DLD1 (cell line): Measurements from ENCODE around the gene ARSB.
"Not testable (repeated sequence)": the region's sequence is repeated elsewhere in the genome, so short reads cannot be mapped to it uniquely, and the experiment has no call there.

ENCODE experiments used
- in situ Hi-C: cut with HindIII; loops from 2 replicates; pipeline ENCODE4 v1.10.0; 2017; ENCODE audit warnings: low sequenced_read_pairs

Gene ARSB

DNA sequence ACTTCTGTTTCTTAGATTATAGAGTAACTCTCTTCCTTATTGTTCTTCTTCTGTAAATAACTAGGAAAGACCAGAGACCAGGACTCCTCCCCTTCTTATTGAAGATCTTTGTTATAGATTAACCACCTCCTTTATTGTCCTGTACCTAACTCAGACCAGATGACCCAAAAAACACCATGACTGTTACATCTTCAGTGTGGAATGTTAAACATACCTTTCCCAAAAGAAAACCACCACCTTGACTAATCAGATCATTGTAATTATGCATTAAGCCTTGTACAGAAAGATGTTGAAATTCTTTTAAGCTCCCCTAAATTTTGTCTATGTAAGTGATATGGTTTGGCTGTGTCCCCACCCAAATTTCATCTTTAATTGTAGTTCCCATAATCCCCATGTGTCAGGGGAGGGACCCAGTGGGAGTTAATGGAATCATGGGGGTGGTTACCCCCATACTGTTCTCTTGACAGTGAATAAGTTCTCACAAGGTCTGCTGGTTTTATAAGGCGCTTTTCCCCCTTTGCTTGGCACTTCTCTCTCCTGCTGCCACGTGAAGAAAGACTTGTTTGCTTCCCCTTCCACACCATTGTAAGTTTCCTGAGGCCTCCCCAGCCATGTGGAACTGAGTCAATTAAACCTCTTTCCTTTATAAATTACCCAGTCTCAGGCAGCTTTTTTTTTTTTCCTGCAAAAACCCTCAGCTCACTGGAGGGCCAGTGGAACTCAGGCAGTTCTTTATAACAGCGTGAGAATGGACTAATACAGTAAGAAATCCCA is 26.3 kb downstream of the ARSB start:
- in situ Hi-C loops = no loop called here

DNA sequence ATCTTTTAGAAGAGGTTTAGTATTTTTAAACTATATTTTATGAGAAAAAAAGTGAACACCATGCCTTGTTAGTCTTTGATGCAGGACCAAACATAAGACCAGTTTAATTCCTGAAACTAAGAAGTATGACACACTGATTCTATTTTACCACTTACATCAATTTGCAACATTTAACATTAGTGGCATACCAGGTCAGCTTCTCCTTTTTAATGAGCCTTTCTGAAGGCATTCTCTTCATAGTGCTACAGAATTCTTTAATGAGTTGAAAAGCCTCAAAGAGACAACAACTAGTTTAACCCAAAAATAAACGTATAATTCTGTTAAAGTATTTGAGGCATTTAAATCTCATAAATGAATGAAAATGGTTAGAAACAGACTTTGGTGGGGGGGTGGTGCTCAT is 28.2 kb downstream of the ARSB start:
- in situ Hi-C loops = no loop called here

DNA sequence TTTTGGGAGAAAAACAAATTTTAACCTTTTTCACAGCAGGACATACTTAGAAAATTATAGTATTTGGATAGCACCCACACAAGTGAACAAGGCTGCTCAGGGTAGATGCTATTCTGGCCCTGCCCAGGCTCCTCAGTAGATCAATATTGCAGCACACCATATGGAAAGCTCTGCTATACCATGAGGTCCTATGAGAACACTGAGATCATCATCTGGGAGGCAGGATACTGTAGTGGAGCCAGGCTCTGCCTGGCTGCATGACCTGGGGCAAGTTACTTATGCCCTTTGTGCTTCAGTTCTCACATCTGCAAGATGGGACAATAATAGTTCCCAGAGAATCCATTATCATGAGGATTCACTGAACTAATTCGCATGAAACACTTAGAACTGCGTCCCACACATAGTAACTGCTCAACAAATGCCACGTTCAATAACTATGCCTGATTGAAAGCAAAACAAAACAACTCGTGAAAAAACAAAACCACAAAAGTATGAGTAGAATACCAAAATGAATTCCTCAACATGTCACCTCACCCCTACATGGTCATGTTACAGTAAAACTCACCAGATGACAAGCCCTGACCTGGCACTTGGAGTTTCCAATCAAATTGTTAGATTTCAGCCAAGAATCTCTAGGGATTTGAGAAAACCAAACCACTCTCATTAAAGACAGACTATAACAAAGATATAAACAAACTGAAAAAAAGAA is 31.9 kb downstream of the ARSB start:
- in situ Hi-C loops = no loop called here

DNA sequence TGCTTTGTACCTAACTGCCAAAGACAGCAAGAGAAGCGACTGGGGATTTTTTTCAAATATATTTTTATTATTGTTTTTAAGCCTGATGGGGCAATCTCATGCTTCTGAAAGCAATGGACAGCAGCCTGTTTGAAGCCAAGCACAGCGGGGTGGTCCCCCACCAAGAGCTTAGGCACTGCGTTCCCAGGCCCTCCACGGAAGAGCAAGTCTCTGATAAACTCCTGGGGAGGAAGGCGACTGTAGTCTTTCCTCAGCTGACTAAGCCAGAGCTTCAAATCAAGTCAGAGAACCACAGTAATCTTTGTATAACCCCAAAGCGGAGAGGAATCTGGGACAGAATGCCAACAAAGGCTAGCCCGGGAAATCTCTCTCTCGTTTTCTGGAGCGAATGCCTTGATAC is 54.4 kb downstream of the ARSB start:
- in situ Hi-C loops = no loop called here

DNA sequence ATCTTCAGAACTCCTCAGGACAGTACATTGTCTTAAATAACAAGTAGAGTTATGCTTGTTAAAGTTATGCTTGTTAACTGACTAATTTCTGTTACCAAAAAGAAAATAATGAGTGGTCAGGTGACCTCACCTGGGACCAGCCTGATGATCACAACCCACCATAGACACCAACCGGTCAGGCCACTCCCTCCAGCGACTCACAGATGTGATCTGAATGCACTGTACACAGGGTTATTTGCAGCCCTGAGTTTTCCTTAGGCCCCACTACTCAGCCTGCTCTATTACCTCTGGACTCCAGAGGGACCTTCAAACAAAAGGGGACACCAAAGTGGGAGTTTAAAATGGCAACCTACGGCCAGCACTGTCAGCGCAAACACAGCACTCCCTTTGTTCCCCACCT is 55.3 kb downstream of the ARSB start:
- in situ Hi-C loops = no loop called here

DNA sequence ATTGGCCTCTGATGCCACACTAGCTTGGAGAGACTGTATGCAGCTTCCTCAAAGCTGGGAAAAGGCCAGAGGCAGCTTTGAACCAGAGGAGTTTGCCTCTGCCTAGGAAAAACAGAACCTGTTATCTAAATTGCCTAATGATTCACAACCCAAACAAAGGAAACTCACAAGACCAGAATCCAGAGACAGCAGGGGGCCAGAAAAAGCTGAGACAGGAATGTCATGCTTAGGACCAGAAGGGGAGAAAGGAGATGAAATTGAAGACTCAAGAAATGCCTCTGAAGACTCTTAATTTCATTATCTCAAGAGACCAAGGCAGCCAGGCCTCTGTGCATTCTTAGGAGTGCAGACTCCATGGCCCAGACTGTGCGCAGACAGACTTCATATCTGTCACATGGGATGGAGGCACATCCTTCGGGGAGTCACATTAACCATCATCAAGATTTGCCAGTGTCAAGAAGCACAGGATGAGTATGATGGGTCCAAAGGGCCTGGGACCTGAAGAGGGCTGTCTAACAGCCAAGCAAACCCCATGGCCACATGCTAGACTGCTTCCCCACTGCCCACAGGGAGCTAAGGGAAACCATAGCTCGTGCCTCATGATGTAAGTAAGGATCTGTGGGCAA is 57.3 kb downstream of the ARSB start:
- in situ Hi-C loops = no loop called here

DNA sequence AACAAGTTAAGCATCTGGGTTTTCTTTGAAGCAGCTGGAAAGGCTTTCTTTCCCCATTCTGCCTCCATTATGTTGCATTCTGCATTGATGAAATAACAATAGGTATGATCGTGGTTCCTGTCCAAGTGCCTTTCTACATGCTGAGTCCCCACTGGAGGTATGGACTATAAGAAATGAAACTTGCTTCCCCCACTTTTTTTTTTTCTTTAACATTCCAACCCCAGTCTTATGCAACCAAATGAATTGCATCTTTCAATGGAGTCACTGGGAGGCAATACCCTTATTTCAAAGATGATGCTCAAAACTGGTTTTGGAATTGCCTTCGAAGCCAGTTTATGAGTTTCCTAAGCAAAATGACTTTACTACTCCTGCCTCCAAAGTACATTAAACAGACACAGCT is 58.9 kb downstream of the ARSB start:
- in situ Hi-C loops = no loop called here

DNA sequence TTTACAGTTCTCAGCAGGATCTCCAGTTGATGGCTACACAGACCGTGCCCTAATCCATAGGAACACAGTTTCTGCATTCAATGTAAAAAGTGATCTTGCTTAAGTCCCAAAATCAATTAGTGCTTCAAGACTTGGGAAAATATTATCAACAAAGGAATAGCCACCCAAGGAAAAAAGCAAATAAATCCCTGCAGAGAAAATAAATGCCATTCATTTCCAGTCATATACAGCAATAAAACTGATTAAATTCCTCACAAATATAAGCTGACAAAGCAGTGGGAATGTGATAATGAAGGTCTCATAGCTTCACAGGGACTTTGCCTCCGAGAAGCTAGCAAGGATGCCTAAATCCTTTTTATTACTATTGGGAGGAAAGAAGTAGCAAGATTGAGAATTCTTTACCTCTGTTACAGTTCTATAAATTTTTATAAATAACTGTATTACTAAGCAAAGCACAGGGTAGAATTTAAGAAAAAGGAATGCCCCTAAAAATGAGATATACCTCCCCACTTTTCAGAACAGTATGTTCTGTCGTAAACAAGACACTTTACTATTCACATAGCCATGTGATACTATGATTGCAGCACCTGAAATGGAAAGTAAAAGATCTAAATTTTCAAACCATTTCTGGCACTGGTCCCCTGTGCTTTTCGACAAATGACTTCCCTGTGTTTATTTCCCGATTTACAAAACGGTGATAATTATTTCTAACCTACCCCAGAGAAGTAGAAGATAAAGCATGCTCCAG is 59.8 kb downstream of the ARSB start:
- in situ Hi-C loops = no loop called here

DNA sequence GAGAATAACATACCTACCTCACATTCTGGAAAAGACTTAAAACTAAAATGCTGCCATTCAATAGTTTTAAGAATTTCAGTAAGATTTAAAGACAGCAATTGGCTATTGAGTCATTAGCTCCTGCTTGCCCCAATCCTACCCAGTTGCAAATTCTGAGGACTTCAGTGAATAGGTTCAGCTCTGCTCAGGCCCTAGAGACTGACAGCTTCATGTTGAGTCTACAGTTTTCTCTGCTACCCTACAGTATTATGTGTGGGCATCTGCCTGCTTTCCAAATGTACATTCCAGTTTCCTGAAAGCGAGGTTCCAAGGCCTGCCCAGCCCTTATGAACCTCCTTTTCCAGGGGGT is 61.5 kb downstream of the ARSB start:
- in situ Hi-C loops = no loop called here

DNA sequence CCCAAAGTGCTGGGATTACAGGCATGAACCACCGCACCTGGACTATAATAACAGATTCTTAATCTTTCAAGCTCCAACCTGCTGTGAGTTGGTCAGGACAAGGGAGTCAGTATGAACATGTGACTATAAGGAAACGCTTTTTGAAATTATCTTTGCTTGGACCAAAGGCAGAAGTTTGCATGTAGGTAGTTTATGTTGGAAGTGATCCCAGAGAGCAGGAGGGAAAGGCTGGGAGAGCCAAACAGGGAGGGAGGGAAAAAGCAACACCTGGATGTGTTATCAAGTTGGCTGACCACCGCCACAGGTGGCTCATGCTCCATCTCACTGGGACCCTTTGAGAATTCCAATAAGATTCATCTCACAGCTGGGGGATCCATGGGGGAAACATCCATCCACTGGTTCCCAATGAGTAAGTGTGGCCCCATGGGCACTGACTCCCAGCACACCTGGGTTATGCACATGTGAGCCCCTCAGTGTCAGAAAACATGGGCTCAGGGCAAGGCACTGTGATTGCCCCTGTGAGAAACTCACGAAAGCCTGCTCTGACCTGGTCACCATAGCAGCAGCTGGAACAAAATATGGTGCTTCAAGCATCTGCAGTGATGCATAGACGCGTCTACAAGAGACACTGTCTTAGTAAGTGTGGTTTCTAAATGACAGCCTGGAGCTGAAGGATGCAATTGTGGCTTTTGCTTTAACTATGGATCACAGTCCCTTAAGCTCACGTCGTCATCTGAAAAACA is 62.1 kb downstream of the ARSB start:
- in situ Hi-C loops = no loop called here

DNA sequence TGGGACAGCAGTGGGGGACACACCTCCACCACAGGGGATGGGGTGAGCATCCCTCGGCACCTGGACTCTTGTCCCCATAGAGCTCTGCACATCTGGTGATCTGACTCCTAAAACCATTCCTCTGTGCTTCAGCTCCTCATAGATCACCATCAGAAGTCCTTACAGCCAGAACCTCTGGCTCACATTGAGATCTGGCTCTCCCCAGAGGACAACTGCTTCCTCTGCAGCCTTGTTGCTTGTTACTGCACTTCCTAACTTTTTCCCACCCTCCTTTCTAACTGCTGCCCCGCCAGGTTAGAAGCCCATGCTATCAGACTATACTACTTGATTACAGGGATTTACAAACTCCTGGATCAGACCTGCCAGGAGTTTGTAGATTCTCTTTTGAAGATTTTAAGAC is 64.5 kb downstream of the ARSB start:
- in situ Hi-C loops = no loop called here

DNA sequence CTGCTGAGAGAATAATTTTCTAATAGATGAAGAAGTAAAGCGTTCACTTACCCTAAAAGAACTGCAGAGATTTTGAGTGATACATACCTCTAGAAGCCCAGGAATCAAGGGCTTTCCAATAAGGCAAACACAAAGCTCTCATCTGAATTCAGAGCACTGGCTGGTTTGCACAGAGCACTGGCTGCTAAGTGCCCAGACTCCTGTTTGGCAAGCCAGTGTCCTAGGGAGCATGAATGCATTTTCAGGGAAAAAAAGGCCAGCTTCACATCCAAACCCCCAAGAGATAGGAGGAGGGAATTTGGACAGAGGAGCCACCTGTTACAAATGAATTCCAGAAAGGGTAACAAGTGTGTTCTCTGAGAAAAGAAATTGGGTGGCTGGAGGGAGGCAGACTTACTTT is 65.3 kb downstream of the ARSB start:
- in situ Hi-C loops = no loop called here

DNA sequence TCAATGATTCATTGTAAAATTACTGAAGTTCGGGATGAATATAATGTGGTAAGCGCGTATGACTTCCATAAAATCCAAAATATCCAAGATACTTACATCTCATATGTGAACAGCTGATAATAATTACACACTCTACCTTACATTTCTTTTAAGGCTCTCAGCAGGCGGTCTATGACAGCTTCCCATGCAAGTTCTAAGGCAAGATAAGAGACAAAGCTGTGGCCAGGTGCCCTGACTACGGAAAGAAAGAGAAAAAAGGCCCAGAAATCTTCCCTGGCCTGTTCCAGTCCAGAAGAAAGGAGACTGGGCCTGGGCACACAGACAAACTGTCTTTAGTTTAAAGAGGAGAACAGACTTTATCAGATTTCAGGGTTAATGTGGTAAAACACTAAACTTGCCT is 69.1 kb downstream of the ARSB start:
- in situ Hi-C loops = no loop called here

DNA sequence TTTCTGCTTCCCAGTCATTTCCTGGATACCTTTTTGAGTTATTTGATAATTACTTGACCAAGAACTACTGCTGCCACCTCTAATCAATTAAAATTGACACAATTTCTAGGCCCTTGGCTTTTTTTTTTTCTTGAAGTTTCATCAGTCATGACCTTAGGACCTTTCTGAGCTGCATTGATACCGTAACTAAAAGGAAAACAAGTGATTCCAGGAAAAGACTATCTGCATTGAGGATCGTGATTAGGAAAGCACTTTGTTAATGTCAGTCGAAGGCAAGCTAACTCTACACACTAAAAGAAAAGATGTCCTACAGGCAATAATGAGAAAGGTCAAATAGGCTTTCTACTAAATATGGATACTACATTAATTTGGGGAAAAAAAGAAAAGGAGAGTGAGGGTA is 69.9 kb downstream of the ARSB start:
- in situ Hi-C loops = no loop called here

DNA sequence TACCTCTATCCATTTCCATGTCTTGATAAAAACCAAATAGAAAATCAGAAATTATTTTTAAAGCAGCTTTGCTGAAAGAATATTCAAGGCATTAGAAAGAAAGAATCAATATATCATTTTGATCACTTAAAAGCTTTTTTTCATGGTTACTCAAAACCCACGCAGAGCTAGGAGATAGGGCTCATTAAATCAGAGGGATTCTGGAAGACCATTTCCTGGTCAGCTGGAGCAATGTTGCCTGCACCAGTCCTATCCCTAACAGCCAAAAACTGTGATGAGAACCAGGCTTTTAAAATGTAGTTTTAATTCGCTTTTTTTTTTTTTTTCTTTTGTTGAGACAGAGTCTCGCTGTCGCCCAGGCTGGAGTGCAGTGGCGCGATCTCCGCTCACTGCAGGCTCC is 72.3 kb downstream of the ARSB start:
- in situ Hi-C loops = no loop called here

DNA sequence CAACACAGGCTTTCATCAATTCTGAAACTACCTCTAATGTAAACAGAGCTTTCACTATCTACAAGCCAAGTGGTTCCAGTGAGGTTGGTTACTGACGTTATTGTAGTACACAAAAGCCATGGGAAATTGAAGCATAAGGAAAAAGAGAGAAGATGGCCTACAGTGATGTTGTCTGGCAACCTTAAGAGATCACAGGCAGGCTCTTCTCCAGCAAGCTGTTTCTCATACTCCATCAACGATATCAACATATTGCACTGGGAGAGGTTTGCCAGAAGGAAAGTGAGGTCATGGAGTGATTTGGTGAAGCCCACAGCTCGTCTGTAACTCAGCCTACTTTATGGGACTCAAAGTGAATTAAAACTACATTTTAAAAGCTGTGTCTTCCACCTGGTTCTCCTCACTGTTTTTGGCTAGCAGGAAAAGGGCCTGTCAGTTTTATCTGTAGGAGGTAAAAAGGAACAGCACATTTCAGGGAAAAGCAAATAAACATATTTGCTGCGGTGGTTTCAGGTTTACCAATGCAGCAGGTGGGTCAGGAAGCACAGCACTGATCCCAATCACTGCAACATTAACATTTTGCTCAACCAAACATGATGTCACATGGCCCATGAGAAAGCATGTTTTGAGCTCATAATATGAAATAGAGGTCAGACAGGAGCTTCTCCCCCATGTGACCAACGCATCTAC is 72.9 kb downstream of the ARSB start:
- in situ Hi-C loops = no loop called here

DNA sequence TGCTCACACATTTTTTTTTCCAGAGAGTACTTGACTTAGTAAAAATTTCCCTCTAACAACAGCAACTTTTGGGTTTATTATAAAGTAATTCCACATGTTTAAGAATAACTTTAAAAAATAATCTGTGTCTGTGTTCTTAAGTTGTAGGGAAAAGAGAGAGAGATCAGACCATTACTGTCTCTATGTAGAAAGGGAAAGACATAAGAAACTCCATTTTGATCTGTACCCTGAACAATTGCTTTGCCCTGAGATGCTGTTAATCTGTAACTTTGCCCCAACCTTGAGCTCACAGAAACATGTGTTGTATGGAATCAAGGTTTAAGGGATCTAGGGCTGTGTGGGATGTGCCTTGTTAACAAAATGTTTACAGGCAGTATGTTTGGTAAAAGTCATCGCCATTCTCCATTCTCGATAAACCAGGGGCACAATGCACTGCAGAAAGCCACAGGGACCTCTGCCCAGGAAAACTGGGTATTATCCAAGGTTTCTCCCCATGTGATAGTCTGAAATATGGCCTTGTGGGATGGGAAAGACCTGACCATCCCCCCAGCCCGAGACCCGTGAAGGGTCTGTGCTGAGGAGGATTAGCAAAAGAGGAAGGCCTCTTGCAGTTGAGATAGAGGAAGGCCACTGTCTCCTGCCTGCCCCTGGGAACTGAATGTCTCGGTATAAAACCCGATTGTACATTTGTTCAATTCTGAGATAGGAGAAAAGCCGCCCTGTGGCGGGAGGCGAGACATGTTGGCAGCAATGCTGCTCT is 75.7 kb downstream of the ARSB start:
- in situ Hi-C loops = not testable (repeated sequence)

DNA sequence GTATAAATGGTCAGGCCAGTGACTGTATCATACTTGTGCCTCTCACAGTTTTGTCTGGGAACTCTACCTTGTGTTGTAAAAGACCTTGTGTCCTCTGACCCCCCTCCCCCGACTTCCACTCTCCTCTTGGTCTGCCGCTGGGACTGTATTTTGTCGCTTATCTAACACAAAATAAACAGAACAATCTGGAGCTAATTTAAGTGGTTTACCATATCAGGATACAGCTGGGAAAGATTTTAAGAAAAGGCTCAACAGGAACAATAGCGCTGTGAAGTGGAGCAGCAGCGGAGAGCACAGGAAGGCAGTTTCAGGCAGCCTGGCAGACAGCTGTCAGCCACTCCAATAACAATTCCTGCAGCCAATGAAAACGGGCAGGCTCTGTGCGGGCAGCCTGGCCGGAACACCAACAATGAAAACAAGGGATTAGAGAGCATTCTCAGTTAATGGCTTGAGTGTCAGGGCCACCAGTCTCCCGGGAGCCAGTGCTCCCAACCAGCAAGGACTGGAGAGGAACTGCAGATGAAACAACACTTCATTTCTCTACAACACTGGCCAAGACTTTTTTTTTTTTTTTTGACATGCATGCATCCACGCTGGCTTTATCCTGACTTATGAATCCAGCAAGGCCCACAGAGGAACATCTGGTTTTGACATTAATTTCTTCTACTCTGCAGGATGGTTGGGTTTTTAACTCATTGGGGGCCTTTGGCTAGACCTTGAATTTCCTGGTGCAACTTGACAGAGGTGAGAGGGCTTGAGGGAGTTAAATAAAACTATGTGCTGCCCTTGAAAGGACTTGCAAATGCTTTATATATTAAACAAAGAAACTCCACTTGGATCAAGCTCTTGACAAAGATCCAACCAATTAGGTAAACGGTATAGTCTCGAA is 76.7 kb downstream of the ARSB start:
- in situ Hi-C loops = no loop called here
